Keratinocyte (primary cell): ENCODE results near the gene HDHD5. TPM values are rescaled to one million over a fixed set of nuclear protein-coding genes. Genes with fewer than 3 reads are reported as not detected.

Source experiments
- DNase-seq: peaks from one replicate; pipeline ENCODE4 v3.0.0-alpha.2; 2011; ENCODE audit warnings: low read depth, missing footprints, low spot score
- FAIRE-seq: peaks from 2 replicates; lab custom pipeline; 2011; peaks lifted over from hg19 to GRCh38; lab: Jason Lieb, UNC
- H2AFZ ChIP-seq: 2 replicates; pipeline ENCODE4 v1.6.0; 2012; ENCODE audit warnings: low read length, control low read depth, inconsistent platforms; ENCODE audit not compliant: control insufficient read depth
- H3K27ac ChIP-seq: 2 replicates; pipeline ENCODE4 v1.5.1; 2011; ENCODE audit warnings: low read length; ENCODE audit not compliant: control insufficient read depth, insufficient read depth
- H3K27me3 ChIP-seq: 3 replicates; pipeline ENCODE4 v1.6.0; 2011; ENCODE audit warnings: low read length; ENCODE audit not compliant: control insufficient read depth, insufficient read depth; ENCODE audit errors: extremely low read depth
- H3K36me3 ChIP-seq, 2 experiments: 2 replicates in 1 of 2; 3 replicates in 1 of 2; pipeline ENCODE4 v1.5.1; 2011; ENCODE audit warnings: low read length in 2 of 2, mild to moderate bottlenecking in 1 of 2; ENCODE audit not compliant: control insufficient read depth in 2 of 2, insufficient read depth in 2 of 2; ENCODE audit errors: extremely low read depth in 1 of 2
- H3K4me1 ChIP-seq: 3 replicates; pipeline ENCODE4 v1.5.1; 2011; ENCODE audit warnings: low read length; ENCODE audit not compliant: control insufficient read depth, insufficient read depth; ENCODE audit errors: extremely low read depth
- H3K4me2 ChIP-seq: 3 replicates; pipeline ENCODE4 v1.6.0; 2011; ENCODE audit warnings: low read depth, low read length; ENCODE audit not compliant: control insufficient read depth, insufficient read depth; ENCODE audit errors: extremely low read depth
- H3K4me3 ChIP-seq, 3 experiments: fragments of 200-600 bp in 1 of 3; sonication (generic) in 1 of 3; 2 replicates in 2 of 3; 3 replicates in 1 of 3; pipeline ENCODE4 v1.5.1; 2011 to 2016; ENCODE audit warnings: low read length in 3 of 3, mild to moderate bottlenecking in 3 of 3, control low read depth in 2 of 3, inconsistent platforms in 1 of 3, low read depth in 1 of 3, mixed read lengths in 1 of 3, mixed run types in 1 of 3, moderate library complexity in 1 of 3; ENCODE audit not compliant: control insufficient read depth in 2 of 3, insufficient read depth in 2 of 3; ENCODE audit errors: extremely low read depth in 1 of 3
- H3K79me2 ChIP-seq: 2 replicates; pipeline ENCODE4 v1.6.0; 2012; ENCODE audit warnings: low read length; ENCODE audit not compliant: control insufficient read depth, insufficient read depth
- H3K9ac ChIP-seq: 3 replicates; pipeline ENCODE4 v1.6.0; 2011; ENCODE audit warnings: low read length; ENCODE audit not compliant: control insufficient read depth, insufficient read depth; ENCODE audit errors: extremely low read depth
- H3K9me1 ChIP-seq: 3 replicates; pipeline ENCODE4 v1.6.0; 2011; ENCODE audit warnings: low read length; ENCODE audit not compliant: control insufficient read depth, insufficient read depth; ENCODE audit errors: extremely low read depth
- H3K9me3 ChIP-seq: 2 replicates; pipeline ENCODE4 v1.5.1; 2012; ENCODE audit warnings: low read depth, low read length; ENCODE audit not compliant: control insufficient read depth
- H4K20me1 ChIP-seq: 3 replicates; pipeline ENCODE4 v1.6.0; 2011; ENCODE audit warnings: low read length; ENCODE audit not compliant: control insufficient read depth, insufficient read depth; ENCODE audit errors: extremely low read depth
- EZH2 ChIP-seq: IDR thresholded peaks from one replicate; pipeline ENCODE4 v1.6.1; 2012; ENCODE audit warnings: inconsistent platforms, mild to moderate bottlenecking, low read length, moderate library complexity
- dilution Hi-C: fragments of 300-500 bp; cut with MboI; formaldehyde crosslinking; loops from one replicate; pipeline ENCODE4 v1.7.0; 2020; ENCODE audit warnings: low sequenced_read_pairs; ENCODE audit not compliant: extremely low pct_ligation_motif_present
- polyA plus RNA-seq, 5 experiments: library from polyadenylated mRNA; depleted of rRNA in 3 of 5; stranded (reverse) in 3 of 5; stranded (forward) in 1 of 5; unstranded in 1 of 5; fragments of >200 nt; gene quantifications; 1 replicate in 1 of 5; 2 replicates in 3 of 5; 3 replicates in 1 of 5; pipeline versions ENCODE4 v1.2.1 to v1.2.3, GENCODE V29; 2011 to 2012; ENCODE audit warnings: missing spikeins in 2 of 5, low read depth in 1 of 5, low replicate concordance in 1 of 5
- TF ChIP-seq, protein P1 (sequence below), 3 experiments: IDR thresholded peaks in 1 of 3; conservative IDR thresholded peaks in 1 of 3; optimal IDR thresholded peaks in 1 of 3; 2 replicates in 2 of 3; 3 replicates in 1 of 3; pipeline versions ENCODE3 to v1.5.1; 2011; ENCODE audit warnings: low read length in 3 of 3, mild to moderate bottlenecking in 3 of 3, moderate library complexity in 2 of 3, control low read depth in 1 of 3, inconsistent platforms in 1 of 3; ENCODE audit not compliant: insufficient read depth in 2 of 3; ENCODE audit errors: extremely low read depth in 1 of 3

Gene HDHD5
- polyA plus RNA-seq, 1 donor (not counting 4 experiments of a cell fraction or from before 2014, with no cell fraction given) = 22.6 TPM

GRCh38 chr22:17091851-17092250, 67.2 kb downstream of the HDHD5 start:
- H2AFZ ChIP-seq = no peak overlapping the region
- H3K27me3 ChIP-seq = no peaks in the 10 kb centered on the region
- no peak overlapping the region for H3K4me2 ChIP-seq
- no peak for DNase-seq
- no peak for TF ChIP-seq EZH2
- TF ChIP-seq, protein P1, sequence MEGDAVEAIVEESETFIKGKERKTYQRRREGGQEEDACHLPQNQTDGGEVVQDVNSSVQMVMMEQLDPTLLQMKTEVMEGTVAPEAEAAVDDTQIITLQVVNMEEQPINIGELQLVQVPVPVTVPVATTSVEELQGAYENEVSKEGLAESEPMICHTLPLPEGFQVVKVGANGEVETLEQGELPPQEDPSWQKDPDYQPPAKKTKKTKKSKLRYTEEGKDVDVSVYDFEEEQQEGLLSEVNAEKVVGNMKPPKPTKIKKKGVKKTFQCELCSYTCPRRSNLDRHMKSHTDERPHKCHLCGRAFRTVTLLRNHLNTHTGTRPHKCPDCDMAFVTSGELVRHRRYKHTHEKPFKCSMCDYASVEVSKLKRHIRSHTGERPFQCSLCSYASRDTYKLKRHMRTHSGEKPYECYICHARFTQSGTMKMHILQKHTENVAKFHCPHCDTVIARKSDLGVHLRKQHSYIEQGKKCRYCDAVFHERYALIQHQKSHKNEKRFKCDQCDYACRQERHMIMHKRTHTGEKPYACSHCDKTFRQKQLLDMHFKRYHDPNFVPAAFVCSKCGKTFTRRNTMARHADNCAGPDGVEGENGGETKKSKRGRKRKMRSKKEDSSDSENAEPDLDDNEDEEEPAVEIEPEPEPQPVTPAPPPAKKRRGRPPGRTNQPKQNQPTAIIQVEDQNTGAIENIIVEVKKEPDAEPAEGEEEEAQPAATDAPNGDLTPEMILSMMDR (optimal IDR thresholded peaks at IDR 0.05 in 1 of 3, IDR thresholded peaks at IDR 0.05 in 1 of 3, conservative IDR thresholded peaks at IDR 0.05 in 1 of 3; ENCODE audit: extremely low read depth in 1 of 3, insufficient read depth in 2 of 3, low read length in 3 of 3) = no peak
- no peaks in the 10 kb centered on the region for H3K9me3 ChIP-seq
- no peak overlapping the region for H3K4me3 ChIP-seq
- no peaks in the 10 kb centered on the region for H3K36me3 ChIP-seq
- no peak overlapping the region for H3K9ac ChIP-seq
- peaks cover 3% of the 10 kb centered on the region for H4K20me1 ChIP-seq
- H3K79me2 ChIP-seq = peaks cover 36% of the 10 kb centered on the region
- no peak overlapping the region for H3K27ac ChIP-seq
- FAIRE-seq = no peak
- dilution Hi-C loops = no loop called here
- H3K9me1 ChIP-seq = no peaks in the 10 kb centered on the region
- no peaks in the 10 kb centered on the region for H3K4me1 ChIP-seq

- Histone ChIP-seq H2AFZ (no peak overlapping the region), H3K9me3 (no peaks in the 10 kb centered on the region), H3K4me2 (no peak overlapping the region), H3K79me2 (peaks cover 45% of the 10 kb centered on the region), H3K9me1 (no peaks in the 10 kb centered on the region), H3K27ac (no peak overlapping the region), H3K4me3 (no peak overlapping the region), H3K36me3 (no peaks in the 10 kb centered on the region), H3K4me1 (no peaks in the 10 kb centered on the region), H4K20me1 (no peaks in the 10 kb centered on the region), H3K27me3 (no peaks in the 10 kb centered on the region), H3K9ac (no peak overlapping the region)
- no peak for DNase-seq
- dilution Hi-C loops = no loop called here
- TF ChIP-seq, protein P1 (optimal IDR thresholded peaks at IDR 0.05 in 1 of 3, IDR thresholded peaks at IDR 0.05 in 1 of 3, conservative IDR thresholded peaks at IDR 0.05 in 1 of 3; ENCODE audit: extremely low read depth in 1 of 3, insufficient read depth in 2 of 3, low read length in 3 of 3) = no peak
- TF ChIP-seq EZH2 = no peak
- no peak for FAIRE-seq
These were observed 68.5 kb downstream of the HDHD5 start for GRCh38 chr22:17090550-17090949.

Other genes with a start within 250 kb of the HDHD5 start
- not detected in 3 replicates for gene GAB4, start 151.1 kb downstream of the HDHD5 start, polyA plus RNA-seq
- 6.0 to 12.1 TPM (median 7.0 TPM) in 3 replicates for gene IL17RA, start 74.3 kb downstream of the HDHD5 start, polyA plus RNA-seq
- 0.01 to 0.02 TPM in 2 of 3 replicates, not detected in the other for gene TMEM121B, start 37.9 kb downstream of the HDHD5 start, polyA plus RNA-seq
- gene ADA2, start 60.2 kb upstream of the HDHD5 start, polyA plus RNA-seq = 0.01 TPM in 1 of 3 replicates, not detected in the others
- 0.03 TPM in 1 of 3 replicates, not detected in the others for gene CECR2, start 210.2 kb upstream of the HDHD5 start, polyA plus RNA-seq